Pancreas (tissue), 10 donors: ENCODE measurements around the gene CUL1. TPM values are rescaled to one million over a fixed set of nuclear protein-coding genes. Genes with fewer than 3 reads are reported as not detected.

ENCODE experiments used
- ATAC-seq, 4 donors: fragments of 200-7000 bp; cut with Tn5 transposase; one replicate each; pipeline versions ENCODE4 v1.8.0 to v1.9.1; 2020; ENCODE audit warnings: mild to moderate bottlenecking in 4 of 4, moderate library complexity in 4 of 4
- DNase-seq, 6 donors: peaks; one replicate each; pipeline ENCODE4 v3.0.0-alpha.2; 2020
- FAIRE-seq: peaks from 2 replicates; lab custom pipeline; 2012; peaks lifted over from hg19 to GRCh38; lab: Jason Lieb, UNC
- H3K27ac ChIP-seq, 4 donors: fragments of 200-600 bp; sonication (generic); 1 replicate in 3 of 4; 2 replicates in 1 of 4; pipeline versions ENCODE4 v1.5.0 to v1.8.0; 2020
- H3K27me3 ChIP-seq, 4 donors: fragments of 200-600 bp; one replicate each; pipeline ENCODE4 v1.8.0; 2021
- H3K36me3 ChIP-seq, 3 donors: fragments of 200-600 bp; sonication (generic) in 1 of 3; one replicate each; pipeline versions ENCODE4 v1.5.0 to v1.8.0; 2020 to 2021
- H3K4me1 ChIP-seq, 3 donors: fragments of 200-600 bp; one replicate each; pipeline ENCODE4 v1.8.0; 2021
- H3K4me3 ChIP-seq, 4 donors: fragments of 200-600 bp; sonication (generic) in 2 of 4; one replicate each; pipeline versions ENCODE4 v1.5.0 to v1.8.0; 2020 to 2021
- H3K9me3 ChIP-seq, 4 donors: fragments of 200-600 bp; one replicate each; pipeline ENCODE4 v1.8.0; 2021
- CTCF ChIP-seq, 4 donors: fragments of 200-600 bp; sonication (generic) in 3 of 4; IDR thresholded peaks; one replicate each; pipeline versions ENCODE4 v1.5.0 to v1.8.0; 2021; ENCODE audit warnings: antibody characterized with exemption in 4 of 4
- WGBS, 2 donors: extraction: QIAGEN DNeasy Blood & Tissue Kit; methylation state at CpG; one replicate each; pipeline ENCODE4 v1.1.7; 2013; 5-methylcytosine and 5-hydroxymethylcytosine counted together
- intact Hi-C, 3 donors: fragments of 100-400 bp; cut with DNase I; formaldehyde crosslinking; loops; one replicate each; pipeline versions ENCODE4 v1.11.1 to v1.14.2; 2022
- polyA plus RNA-seq, 2 donors: library from polyadenylated mRNA; stranded (reverse); fragments of 200-250 nt; gene quantifications; one replicate each; pipeline ENCODE4 v1.2.3, GENCODE V29; 2013
- total RNA-seq, 6 donors: library from RNA; stranded (reverse); fragmentation: NEBNext Ultra II Directional in 4 of 6; extraction: Animal tissue kit (Norgen Biotek cat#: 25700) in 4 of 6; gene quantifications; one replicate each; pipeline versions ENCODE4 v1.2.1 to v1.2.4, GENCODE V29; 2021 to 2023
- donor health status: healthy with polysubstance abuse.
- donor health status: DM: no; HTN: no; CAD: no; lungs with moderate emphysema.
- donor health status: DM: no; HTN: no; CAD: no.
- donor health status: control.
- donor health status: control.
- donor health status: Bipolar disorder and iron deficiency.
- donor health status: DM: yes; HTN: yes; CAD: no.
- donor health status: DM: no; HTN: no; CAD: no.
- donor health status: DM: no; HTN: no; CAD: no.
- donor health status: DM: yes; HTN: yes; CAD: no.

CUL1 gene
- total and polyA plus RNA-seq, 8 donors, result 8.9 to 19.2 (median 12.9) TPM

GRCh38 chr7:148793590-148793989, 94.9 kb downstream of the CUL1 start:
- no peak for TF ChIP-seq CTCF (IDR thresholded peaks at IDR 0.05)
- H3K27ac ChIP-seq, result no peak overlapping the region
- DNase-seq, result no peak
- H3K4me3 ChIP-seq, result no peak overlapping the region
- FAIRE-seq, result no peak
- H3K9me3 ChIP-seq, result no peaks in the 10 kb centered on the region
- H3K4me1 ChIP-seq, result no peaks in the 10 kb centered on the region
- no peak for ATAC-seq
- peaks cover 4 to 73% (median 6%) of the 10 kb centered on the region in 3 donors for H3K36me3 ChIP-seq
- WGBS, 2 donors, result 99 to 100% methylated on average over 1 of the region's 1 CpG
- no peaks in the 10 kb centered on the region for H3K27me3 ChIP-seq
- intact Hi-C loops, result no loop called here

GRCh38 chr7:148794476-148794875, 95.8 kb downstream of the CUL1 start:
- H3K9me3 ChIP-seq, result no peaks in the 10 kb centered on the region
- DNase-seq (no peak), ATAC-seq (no peak), FAIRE-seq (no peak)
- WGBS, 2 donors, result 100% methylated on average over 3 of the region's 3 CpGs
- H3K4me1 ChIP-seq, result no peaks in the 10 kb centered on the region
- no peak overlapping the region for H3K4me3 ChIP-seq
- H3K36me3 ChIP-seq, result peaks cover 6 to 73% (median 10%) of the 10 kb centered on the region in 3 donors
- TF ChIP-seq CTCF (IDR thresholded peaks at IDR 0.05), result no peak
- H3K27me3 ChIP-seq, result no peaks in the 10 kb centered on the region
- intact Hi-C loops, result no loop called here
- H3K27ac ChIP-seq, result no peak overlapping the region

GRCh38 chr7:148796841-148797240, 98.1 kb downstream of the CUL1 start:
- no peak overlapping the region for H3K27ac ChIP-seq
- no peaks in the 10 kb centered on the region for H3K4me1 ChIP-seq
- H3K36me3 ChIP-seq, result peaks cover 14 to 72% (median 26%) of the 10 kb centered on the region in 3 donors
- intact Hi-C loops, result no loop called here
- TF ChIP-seq CTCF (IDR thresholded peaks at IDR 0.05), result no peak
- no peaks in the 10 kb centered on the region for H3K27me3 ChIP-seq
- ATAC-seq, result no peak
- H3K4me3 ChIP-seq, result no peak overlapping the region
- no peak for FAIRE-seq
- WGBS, 2 donors, result 91 to 94% methylated on average over 10 of the region's 10 CpGs
- H3K9me3 ChIP-seq, result no peaks in the 10 kb centered on the region
- no peak for DNase-seq

GRCh38 chr7:148799893-148800555, 101.3 kb downstream of the CUL1 start:
- no peaks in the 10 kb centered on the region for H3K27me3 ChIP-seq
- FAIRE-seq (no peak), DNase-seq (no peak), ATAC-seq (no peak)
- peaks cover 8 to 48% (median 26%) of the 10 kb centered on the region in 3 donors for H3K36me3 ChIP-seq
- intact Hi-C loops, result no loop called here
- WGBS, 2 donors, result 85 to 90% methylated on average over 10 of the region's 10 CpGs
- H3K9me3 ChIP-seq, result no peaks in the 10 kb centered on the region
- TF ChIP-seq CTCF (IDR thresholded peaks at IDR 0.05), result no peak
- H3K27ac ChIP-seq, result no peak overlapping the region
- no peaks in the 10 kb centered on the region for H3K4me1 ChIP-seq
- no peak overlapping the region for H3K4me3 ChIP-seq

- ATAC-seq (no peak), FAIRE-seq (no peak), DNase-seq (no peak)
- TF ChIP-seq CTCF (IDR thresholded peaks at IDR 0.05), result no peak
- Histone ChIP-seq H3K4me3 (no peak overlapping the region), H3K4me1 (no peaks in the 10 kb centered on the region), H3K36me3 (peaks cover 8 to 45% (median 26%) of the 10 kb centered on the region in 3 donors), H3K27ac (no peak overlapping the region), H3K9me3 (no peaks in the 10 kb centered on the region), H3K27me3 (no peaks in the 10 kb centered on the region)
- intact Hi-C loops, result no loop called here
- 91 to 92% methylated on average over 13 of the region's 13 CpGs for WGBS, 2 donors
These were observed 102.0 kb downstream of the CUL1 start for GRCh38 chr7:148800677-148801076.
